Suppressor macrophage treated with lipopolysaccharide for 1 hour (primary cell): ENCODE data around the gene LRRFIP1.

ENCODE experiments used
- DNase-seq, 3 donors: peaks; one replicate each; pipeline ENCODE4 v3.0.0-alpha.2; 2020 to 2022

Gene LRRFIP1

GRCh38 chr2:237790353-237790752 is 163.0 kb downstream of the LRRFIP1 start:
- DNase-seq = peak in 2 of 3 donors; percentile 5 to 28

- DNase-seq = no peak
Observed at GRCh38 chr2:237791977-237792727, 164.8 kb downstream of the LRRFIP1 start.

- DNase-seq = no peak
Observed at GRCh38 chr2:237797253-237797652, 169.9 kb downstream of the LRRFIP1 start.

GRCh38 chr2:237798236-237799059 is 171.1 kb downstream of the LRRFIP1 start, which contains the start of gene RBM44:
Gene RBM44 (plus strand): TSS chr2:237798779. CDS start chr2:237813610, 14,831 bp downstream.
- no peak for DNase-seq

GRCh38 chr2:237799060-237799428 is 171.7 kb downstream of the LRRFIP1 start:
- DNase-seq = no peak

- DNase-seq = no peak
Observed at GRCh38 chr2:237801466-237801865, 174.1 kb downstream of the LRRFIP1 start.

GRCh38 chr2:237806334-237806733 is 178.9 kb downstream of the LRRFIP1 start:
- peak in 1 of 3 donors; percentile 0 for DNase-seq

- DNase-seq = no peak
Observed at GRCh38 chr2:237815637-237816036, 188.2 kb downstream of the LRRFIP1 start.

- no peak for DNase-seq
Observed at GRCh38 chr2:237816531-237816930, 189.1 kb downstream of the LRRFIP1 start.

- DNase-seq = peak; percentile 24 to 80 (median 73)
Observed at GRCh38 chr2:237818066-237818473, 190.7 kb downstream of the LRRFIP1 start.

GRCh38 chr2:237819231-237819630 is 191.8 kb downstream of the LRRFIP1 start:
- peak; percentile 45 to 73 (median 68) for DNase-seq

- no peak for DNase-seq
Observed at GRCh38 chr2:237820421-237820820, 193.0 kb downstream of the LRRFIP1 start.

- DNase-seq = no peak
Observed at GRCh38 chr2:237823544-237823943, 196.2 kb downstream of the LRRFIP1 start.

GRCh38 chr2:237824085-237824484 is 196.7 kb downstream of the LRRFIP1 start:
- DNase-seq = no peak

- DNase-seq = no peak
Observed at GRCh38 chr2:237827421-237827987, 200.1 kb downstream of the LRRFIP1 start.
